Nephron progenitor cell (in vitro differentiated cells): ENCODE data around the gene HDAC9.

Experiments used
- DNase-seq: peaks from one replicate; pipeline ENCODE4 v3.0.0; 2021
- H3K27ac Mint-ChIP-seq: 2 replicates; pipeline ENCODE4 v1.8.0; 2021; ENCODE audit warnings: mild to moderate bottlenecking, moderate library complexity, mixed read lengths
- H3K27me3 Mint-ChIP-seq: 2 replicates; pipeline ENCODE4 v1.8.0; 2021; ENCODE audit warnings: mild to moderate bottlenecking, low read depth, mixed read lengths; ENCODE audit not compliant: poor library complexity
- H3K36me3 Mint-ChIP-seq: 2 replicates; pipeline ENCODE4 v1.8.0; 2021; ENCODE audit warnings: low read depth, mixed read lengths
- H3K4me1 Mint-ChIP-seq: 2 replicates; pipeline ENCODE4 v1.8.0; 2021; ENCODE audit warnings: mixed read lengths
- H3K4me3 Mint-ChIP-seq: 2 replicates; pipeline ENCODE4 v1.8.0; 2021; ENCODE audit warnings: mild to moderate bottlenecking, moderate library complexity, mixed read lengths
- H3K9me3 Mint-ChIP-seq: 2 replicates; pipeline ENCODE4 v1.8.0; 2021; ENCODE audit warnings: mild to moderate bottlenecking, moderate library complexity, mixed read lengths
- TF ChIP-seq, protein P1 (sequence below): fragments of 200-600 bp; sonication (generic); IDR thresholded peaks from 2 replicates; pipeline ENCODE4 v1.5.0; 2021; ENCODE audit warnings: antibody characterized with exemption

HDAC9 gene

DNA sequence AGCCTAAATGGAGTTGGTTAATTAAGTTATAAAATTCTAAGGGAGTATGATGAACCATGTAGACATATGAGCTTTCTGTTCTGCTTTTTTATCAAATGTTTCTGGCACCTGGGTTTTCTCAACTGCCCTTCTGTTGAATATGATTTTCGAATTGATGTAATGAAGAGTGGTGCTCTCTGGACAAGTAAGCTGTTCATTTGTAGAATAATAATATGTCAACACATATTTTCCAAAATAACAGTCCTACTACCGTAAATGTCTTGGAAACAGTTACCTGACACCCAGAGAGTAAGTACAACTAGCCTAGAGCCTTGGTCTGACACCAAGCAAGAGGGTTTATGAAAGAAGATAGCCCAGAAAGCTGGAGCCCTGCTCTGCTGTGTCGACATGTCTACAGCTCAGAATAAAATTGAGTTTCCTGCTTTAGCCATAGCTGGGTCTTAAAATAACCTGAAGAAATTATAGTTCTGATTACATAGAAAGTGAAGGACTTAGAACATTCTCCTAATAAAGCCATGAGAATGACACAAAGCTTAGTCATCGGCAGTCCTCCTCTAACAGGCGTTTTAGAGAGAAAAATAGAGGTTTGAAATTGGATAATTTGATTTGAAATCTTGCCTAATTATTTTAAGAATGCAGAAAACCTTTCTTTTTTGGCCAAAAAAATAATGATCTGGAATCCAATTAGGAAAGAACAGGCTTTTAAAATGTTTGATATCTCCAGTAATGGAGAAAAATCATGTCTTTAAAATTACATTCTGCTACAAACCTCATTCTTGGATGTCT is 25.1 kb downstream of the HDAC9 start:
- Mint-ChIP-seq H3K27me3 (no peaks in the 10 kb centered on the region), H3K36me3 (no peaks in the 10 kb centered on the region), H3K4me3 (no peak overlapping the region), H3K27ac (no peak overlapping the region), H3K9me3 (no peaks in the 10 kb centered on the region), H3K4me1 (no peaks in the 10 kb centered on the region)
- DNase-seq: no peak
- TF ChIP-seq, protein P1, sequence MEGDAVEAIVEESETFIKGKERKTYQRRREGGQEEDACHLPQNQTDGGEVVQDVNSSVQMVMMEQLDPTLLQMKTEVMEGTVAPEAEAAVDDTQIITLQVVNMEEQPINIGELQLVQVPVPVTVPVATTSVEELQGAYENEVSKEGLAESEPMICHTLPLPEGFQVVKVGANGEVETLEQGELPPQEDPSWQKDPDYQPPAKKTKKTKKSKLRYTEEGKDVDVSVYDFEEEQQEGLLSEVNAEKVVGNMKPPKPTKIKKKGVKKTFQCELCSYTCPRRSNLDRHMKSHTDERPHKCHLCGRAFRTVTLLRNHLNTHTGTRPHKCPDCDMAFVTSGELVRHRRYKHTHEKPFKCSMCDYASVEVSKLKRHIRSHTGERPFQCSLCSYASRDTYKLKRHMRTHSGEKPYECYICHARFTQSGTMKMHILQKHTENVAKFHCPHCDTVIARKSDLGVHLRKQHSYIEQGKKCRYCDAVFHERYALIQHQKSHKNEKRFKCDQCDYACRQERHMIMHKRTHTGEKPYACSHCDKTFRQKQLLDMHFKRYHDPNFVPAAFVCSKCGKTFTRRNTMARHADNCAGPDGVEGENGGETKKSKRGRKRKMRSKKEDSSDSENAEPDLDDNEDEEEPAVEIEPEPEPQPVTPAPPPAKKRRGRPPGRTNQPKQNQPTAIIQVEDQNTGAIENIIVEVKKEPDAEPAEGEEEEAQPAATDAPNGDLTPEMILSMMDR: no peak

GRCh38 chr7:18521236-18521589 is 25.7 kb downstream of the HDAC9 start:
- TF ChIP-seq, protein P1: no peak
- DNase-seq: no peak
- H3K27me3 Mint-ChIP-seq: no peaks in the 10 kb centered on the region
- no peak overlapping the region for H3K27ac Mint-ChIP-seq
- no peaks in the 10 kb centered on the region for H3K36me3 Mint-ChIP-seq
- no peak overlapping the region for H3K4me3 Mint-ChIP-seq
- H3K9me3 Mint-ChIP-seq: no peaks in the 10 kb centered on the region
- H3K4me1 Mint-ChIP-seq: no peaks in the 10 kb centered on the region

DNA sequence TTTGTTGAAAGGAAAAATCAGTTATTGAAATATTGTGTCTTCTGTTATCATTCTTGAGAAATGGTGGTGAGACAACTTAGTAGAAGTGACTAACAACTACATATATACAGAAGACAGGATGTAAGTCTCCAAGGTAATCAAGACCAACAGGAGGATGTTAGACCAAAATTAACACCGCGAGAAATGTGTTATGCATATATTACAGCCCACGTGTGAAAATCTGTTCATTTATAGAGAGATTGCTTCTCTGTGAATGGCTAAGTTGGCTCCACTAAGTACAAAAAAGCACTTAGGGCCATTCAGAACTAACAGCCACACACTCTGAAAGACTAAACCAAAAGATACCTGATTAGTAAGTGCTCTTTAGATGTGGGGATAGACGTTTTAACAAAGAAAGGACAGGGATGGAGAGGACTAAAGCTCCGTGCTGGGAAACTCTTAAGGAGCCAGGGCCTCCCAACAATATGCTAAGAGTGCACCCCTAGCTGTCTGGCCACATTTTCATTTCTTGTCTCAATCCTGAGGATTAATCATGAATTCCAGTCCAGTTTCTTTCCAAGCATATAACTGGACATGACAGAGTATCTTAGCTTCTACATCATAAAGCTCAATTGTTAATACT is 26.5 kb downstream of the HDAC9 start:
- TF ChIP-seq, protein P1: no peak
- H3K27me3 Mint-ChIP-seq: no peaks in the 10 kb centered on the region
- H3K4me1 Mint-ChIP-seq: no peaks in the 10 kb centered on the region
- DNase-seq: no peak
- H3K27ac Mint-ChIP-seq: no peak overlapping the region
- no peaks in the 10 kb centered on the region for H3K36me3 Mint-ChIP-seq
- no peak overlapping the region for H3K4me3 Mint-ChIP-seq
- H3K9me3 Mint-ChIP-seq: no peaks in the 10 kb centered on the region

DNA sequence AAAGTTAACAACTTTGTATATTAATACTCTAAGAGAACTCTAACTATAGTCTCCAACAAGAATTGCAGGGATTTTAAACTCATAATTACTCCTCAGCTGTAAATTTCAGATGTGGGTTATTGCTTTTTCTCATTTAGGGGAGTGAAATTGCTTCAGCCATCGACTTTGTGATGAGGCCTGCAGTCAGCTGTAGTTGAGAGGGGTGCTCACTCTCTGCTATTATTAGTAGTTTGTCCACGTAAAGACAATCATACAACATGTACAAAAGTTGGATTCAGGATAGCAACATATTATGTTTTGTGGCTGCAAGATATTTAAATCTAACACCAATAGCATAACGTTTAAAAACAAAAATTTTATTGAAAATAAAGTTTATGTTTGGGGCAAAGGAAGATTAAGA is 28.7 kb downstream of the HDAC9 start:
- Mint-ChIP-seq H3K9me3 (no peaks in the 10 kb centered on the region), H3K27me3 (no peaks in the 10 kb centered on the region), H3K4me3 (no peak overlapping the region), H3K27ac (no peak overlapping the region), H3K4me1 (no peaks in the 10 kb centered on the region), H3K36me3 (no peaks in the 10 kb centered on the region)
- DNase-seq: no peak
- TF ChIP-seq, protein P1: no peak

DNA sequence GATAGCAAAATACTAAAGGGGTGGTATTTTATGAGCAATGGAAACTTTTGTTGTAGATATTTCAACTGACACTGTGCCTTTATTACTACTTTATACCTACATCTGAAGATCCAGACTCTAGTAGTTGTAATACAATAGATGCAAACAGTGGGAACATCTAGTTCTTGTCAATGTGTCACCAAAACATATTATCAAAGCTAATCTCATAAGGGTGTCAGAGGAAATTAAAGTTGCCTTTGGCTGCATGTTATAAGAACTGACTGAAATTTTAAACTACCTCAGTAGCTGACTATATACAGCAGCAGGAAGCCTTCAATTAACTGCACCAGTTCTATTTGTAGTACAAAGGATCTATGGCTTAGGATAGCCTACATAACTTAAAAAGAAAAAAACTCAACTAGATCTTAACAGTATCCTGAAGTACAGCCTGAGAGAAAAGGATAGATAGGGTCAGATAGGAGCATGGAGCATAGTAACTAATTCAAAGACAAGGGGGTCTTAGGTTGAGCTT is 30.9 kb downstream of the HDAC9 start:
- Mint-ChIP-seq H3K36me3 (no peaks in the 10 kb centered on the region), H3K27me3 (no peaks in the 10 kb centered on the region), H3K4me1 (no peaks in the 10 kb centered on the region), H3K9me3 (no peaks in the 10 kb centered on the region), H3K4me3 (no peak overlapping the region), H3K27ac (no peak overlapping the region)
- TF ChIP-seq, protein P1: no peak
- no peak for DNase-seq
